Right ventricle myocardium inferior (tissue), 1 donor: ENCODE data around the gene BET1L. TPM values are rescaled to one million over a fixed set of nuclear protein-coding genes. Genes with fewer than 3 reads are reported as not detected.
"Not testable (repeated sequence)": the region's sequence is repeated elsewhere in the genome, so short reads cannot be mapped to it uniquely, and the experiment has no call there.

ENCODE experiments used
- ATAC-seq: fragments of 200-7000 bp; cut with Tn5 transposase; one replicate; pipeline ENCODE4 v1.9.1; 2020; ENCODE audit warnings: mild to moderate bottlenecking, moderate library complexity
- DNase-seq: peaks from one replicate; pipeline ENCODE4 v3.0.0; 2021; ENCODE audit errors: missing footprints
- intact Hi-C: fragments of 100-400 bp; cut with DNase I; formaldehyde crosslinking; loops from one replicate; pipeline ENCODE4 v1.11.0; 2022
- long read RNA-seq: library from polyadenylated mRNA; unstranded; transcript quantifications from one replicate; pipeline ENCODE4 v2.0.0, GENCODE V29; 2021
- total RNA-seq: library from RNA; stranded (reverse); fragmentation: NEBNext Ultra II Directional; extraction: Animal tissue kit (Norgen Biotek cat#: 25700); gene quantifications from one replicate; pipeline ENCODE4 v1.2.1, GENCODE V29; 2021
- donor health status: DM: no; HTN: yes; CAD: no; lungs with severe emphysema.

BET1L gene, protein sequence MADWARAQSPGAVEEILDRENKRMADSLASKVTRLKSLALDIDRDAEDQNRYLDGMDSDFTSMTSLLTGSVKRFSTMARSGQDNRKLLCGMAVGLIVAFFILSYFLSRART
- 19.4 TPM for total RNA-seq
- long read RNA-seq, transcript BET1L-203 (4 exons, 2,819 nt) = major isoform, 15 of 28 reads
- long read RNA-seq, partial matches to known transcripts = 1 of 28 reads
- long read RNA-seq, other reads (novel, unspliced or antisense) = 10 of 28 reads

DNA sequence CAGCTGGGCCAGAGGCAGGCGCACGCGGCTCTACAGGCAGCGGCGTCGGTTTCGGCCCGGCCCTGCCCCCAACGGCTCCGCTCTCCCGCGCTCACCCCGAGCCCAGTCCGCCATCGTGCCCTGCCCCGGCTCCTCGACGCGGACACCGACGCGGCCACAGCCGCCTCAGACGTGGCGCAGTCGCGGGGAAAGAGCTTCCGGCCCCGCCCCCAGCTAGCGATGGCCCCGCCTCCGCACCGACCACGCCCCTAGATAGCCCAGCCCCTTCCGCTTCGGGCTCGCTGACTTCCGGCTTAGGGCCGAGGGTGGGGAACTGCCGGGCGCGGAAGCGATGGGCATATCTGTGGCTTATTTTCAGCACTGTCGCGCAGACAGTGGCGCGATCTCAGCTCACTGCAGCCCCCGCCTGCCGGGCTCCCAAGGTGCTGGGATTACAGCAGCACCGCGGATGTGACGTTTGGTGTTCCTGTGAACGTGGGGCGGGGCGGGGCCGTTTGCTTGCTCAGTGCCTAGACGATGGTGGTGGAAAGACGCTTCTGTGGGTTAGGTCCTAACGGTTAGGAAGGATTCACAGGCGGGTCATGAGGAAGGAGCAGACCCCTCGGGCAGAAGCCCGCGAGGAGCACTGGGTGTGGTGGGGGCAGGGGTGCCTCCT, at the start of gene BET1L, which contains the start of gene RIC8A:
TSS of gene BET1L (minus strand) at position 192 of the 655 bp plus-strand sequence. CDS start at position 114, 78 bp downstream.
TSS of gene RIC8A (plus strand) at position 501 of the 655 bp plus-strand sequence. CDS start 1,147 bp downstream, outside the sequence.
- peak; percentile 98 for DNase-seq
- intact Hi-C loops = loop anchor here (1.0 kb wide), 1 partner anchor 29 kb away; the partner anchor contains the start of genes PSMD13 and SIRT3
- ATAC-seq = peak; percentile 92

DNA sequence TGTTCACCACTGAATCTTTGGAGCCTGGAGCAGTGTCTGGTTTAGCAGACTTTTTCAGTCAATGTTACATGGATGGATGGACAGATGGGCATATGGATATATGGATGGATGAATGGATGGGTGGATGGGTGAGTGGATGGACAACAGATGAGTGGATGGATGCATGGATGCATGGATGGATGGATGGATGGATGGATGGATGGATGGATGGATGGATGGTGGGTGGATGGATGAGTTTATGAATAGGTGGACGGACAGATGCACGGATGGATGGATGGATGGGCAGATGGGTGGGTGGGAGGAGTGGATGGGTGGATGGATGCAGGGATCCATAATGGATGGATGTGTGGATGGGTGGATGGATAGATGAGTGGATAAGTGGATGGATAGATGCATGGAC, 48.6 kb upstream of the BET1L start:
- ATAC-seq (no peak), DNase-seq (no peak)
- intact Hi-C loops = no loop called here

DNA sequence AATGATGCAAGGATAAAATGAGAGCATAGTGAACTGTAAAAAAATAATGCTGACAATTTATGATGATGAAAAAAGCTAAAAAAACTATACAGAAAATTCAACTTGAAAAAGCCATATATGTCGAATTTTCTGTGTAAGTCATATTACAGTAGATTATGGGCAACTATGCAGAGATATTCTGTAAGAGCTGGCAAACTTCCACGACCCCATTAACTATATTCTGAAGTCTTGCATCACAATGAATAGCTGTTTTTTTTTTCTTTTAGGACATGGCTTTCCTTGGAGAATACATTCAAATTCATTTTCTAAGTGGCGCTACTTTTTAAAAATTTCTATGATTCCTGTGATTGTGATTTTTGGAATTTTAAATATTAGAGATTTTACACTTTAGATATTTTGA, 48.0 kb upstream of the BET1L start:
- ATAC-seq (no peak), DNase-seq (no peak)
- intact Hi-C loops = no loop called here

DNA sequence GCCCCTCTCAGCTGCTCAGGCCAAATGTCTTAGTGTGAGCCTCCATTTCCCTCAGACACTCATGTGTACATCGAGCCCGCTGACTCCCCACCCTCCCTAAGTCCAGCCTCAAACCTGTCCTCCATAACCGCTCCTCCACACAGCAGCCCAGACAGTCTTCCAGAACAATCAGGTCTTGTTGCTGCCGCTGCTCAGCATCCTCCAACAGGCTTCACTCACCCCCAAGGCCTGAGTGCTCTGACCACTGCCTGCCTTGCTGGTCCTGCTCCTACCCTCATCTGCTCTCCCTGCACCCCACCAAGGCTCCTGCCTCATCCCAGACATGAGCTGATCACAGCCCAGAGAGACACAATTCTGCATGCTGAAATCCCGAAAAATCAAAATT, 46.7 kb upstream of the BET1L start:
- intact Hi-C loops = no loop called here
- no peak for ATAC-seq
- DNase-seq = no peak

DNA sequence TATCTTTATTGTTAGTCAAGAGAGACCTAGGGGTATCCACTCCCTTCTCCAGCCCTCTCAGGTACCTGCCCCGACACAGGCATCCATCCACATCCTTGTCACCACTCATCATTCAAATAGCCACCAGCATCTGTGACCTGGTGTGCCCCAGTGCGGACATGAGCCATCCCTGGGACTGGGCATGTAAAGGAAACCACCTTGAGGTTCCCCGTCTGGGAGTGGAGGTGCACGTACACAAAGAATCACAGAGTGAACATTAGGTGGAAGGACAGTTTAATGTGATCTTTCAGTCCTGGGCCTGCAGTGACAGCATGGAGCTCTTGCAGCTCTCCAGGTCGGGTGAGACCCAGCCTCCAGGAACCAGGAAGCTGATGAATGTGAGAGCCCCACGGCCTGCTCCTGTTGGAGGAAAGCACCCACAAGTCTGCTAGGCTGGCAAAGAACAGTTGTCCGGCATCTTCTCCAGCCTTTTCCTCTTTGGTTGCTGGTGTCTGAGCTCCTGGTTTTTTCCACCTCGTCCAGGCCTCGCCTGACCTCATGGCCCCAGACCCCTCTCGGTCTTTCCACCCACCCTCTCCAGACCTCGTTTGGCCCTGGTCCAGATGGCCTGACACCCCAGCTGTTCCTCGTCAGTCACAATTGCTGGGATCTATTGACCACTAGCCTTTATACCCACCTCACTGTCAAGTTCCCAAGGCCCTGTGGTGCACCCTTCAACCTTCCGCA, 46.1 kb upstream of the BET1L start:
- no peak for ATAC-seq
- intact Hi-C loops = no loop called here

DNA sequence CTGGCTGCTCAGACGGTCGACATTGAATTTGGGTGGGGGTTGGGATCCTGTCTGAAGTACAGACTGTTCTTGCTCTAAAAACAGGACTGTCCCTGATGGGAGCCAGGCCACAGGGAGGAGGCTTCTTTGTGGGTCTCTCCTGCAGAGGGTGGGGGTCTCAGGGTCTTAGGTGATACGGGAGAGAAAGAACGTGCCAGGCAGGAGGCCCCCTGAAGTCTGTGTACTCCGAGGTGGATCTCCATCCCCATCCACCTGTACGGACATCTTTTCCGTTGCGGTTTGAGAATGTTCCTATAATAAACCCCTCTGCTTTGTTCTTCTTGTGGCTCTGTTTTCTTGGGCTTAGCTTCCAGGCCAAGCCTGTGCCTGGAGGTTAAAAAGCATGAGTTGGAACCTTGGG, 45.5 kb upstream of the BET1L start:
- no peak for DNase-seq
- intact Hi-C loops = no loop called here
- ATAC-seq = no peak

More for the DNA sequence above, 46.1 kb upstream of the BET1L start:
- no peak for DNase-seq

DNA sequence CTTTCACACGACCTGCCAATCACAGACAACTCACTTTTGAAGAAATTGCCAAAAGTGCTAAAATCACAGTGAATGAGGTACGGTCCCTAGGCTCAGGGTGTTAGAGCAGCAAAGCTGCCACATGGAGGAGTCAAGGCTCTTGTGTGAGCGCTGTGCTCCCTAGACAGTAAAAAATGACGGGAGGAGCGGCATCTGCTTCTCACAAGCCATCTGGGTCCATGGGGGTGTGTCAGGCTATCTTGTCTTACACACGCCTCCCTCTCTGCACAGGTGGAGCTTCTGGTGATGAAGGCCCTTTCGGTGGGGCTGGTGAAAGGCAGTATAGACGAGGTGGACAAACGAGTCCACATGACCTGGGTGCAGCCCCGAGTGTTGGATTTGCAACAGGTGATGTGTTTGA, 44.4 kb upstream of the BET1L start:
- intact Hi-C loops = no loop called here
- ATAC-seq (no peak), DNase-seq (no peak)

DNA sequence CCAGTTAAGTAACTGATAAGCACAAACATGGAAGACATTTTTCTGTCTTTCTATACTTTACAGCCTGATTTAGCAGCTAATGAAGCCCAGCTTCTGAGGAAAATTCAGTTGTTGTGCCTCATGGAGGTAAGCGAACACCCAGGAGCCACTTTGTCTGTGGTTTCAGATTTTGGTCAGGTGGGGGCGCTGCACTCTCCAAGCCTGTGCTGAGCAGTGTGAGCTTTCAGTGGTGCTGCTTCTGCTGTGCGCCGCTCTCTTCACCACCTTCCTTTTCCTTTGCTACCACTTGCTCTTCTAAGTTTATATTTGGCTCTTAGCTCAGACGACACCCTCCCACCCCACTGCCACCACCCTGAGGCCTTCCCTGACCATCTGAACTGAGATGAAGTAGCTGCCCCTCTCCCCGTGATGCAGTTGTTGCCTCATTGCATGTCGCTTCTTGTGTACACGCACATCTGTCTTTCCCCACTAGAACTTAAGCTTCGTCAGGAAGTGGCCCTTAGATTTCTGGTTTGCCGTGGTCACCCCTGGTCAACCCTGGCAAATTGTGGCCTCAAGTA, 43.6 kb upstream of the BET1L start:
- intact Hi-C loops = no loop called here
- ATAC-seq (peak; percentile 53), DNase-seq (no peak)

DNA sequence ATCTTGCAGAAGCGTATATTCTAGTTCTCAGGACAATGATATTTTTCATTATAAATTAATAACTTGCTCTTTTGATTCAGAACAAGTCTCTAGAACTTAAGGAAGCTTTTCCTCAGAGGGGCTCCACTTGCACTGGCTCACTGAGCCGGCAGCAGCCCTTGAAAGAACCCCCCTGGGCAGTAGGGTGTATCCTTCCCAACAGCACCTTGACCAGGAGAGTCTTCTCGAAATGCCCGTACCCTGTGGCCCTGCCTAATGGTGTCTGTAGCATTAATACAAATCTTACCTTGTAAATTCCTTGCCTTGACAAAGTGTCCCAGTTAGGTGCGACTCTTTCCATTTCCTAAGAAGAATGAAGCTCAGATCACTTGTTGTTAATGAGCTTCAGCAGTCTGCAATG, 43.1 kb upstream of the BET1L start:
- intact Hi-C loops = no loop called here
- ATAC-seq = no peak
- no peak for DNase-seq

DNA sequence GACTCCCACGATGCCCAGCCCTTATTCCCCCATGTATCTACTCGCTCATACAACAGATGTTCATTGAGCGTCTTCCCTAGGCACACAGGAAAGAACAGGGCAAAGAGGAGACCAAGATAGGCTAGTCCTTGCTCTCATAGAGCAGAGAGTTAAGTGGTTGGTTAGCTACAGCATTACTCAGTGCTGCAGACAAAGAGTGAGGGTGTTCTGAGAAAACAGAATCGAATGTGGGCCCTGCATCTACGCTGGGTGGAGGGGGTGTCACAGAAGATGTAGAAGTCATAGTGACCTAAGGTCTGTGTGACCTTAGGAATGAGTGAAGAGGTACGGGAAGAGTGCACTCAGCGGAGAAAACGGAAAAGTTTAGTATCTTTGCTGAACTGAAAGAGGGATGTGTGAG, 41.9 kb upstream of the BET1L start:
- no peak for ATAC-seq
- intact Hi-C loops = no loop called here

DNA sequence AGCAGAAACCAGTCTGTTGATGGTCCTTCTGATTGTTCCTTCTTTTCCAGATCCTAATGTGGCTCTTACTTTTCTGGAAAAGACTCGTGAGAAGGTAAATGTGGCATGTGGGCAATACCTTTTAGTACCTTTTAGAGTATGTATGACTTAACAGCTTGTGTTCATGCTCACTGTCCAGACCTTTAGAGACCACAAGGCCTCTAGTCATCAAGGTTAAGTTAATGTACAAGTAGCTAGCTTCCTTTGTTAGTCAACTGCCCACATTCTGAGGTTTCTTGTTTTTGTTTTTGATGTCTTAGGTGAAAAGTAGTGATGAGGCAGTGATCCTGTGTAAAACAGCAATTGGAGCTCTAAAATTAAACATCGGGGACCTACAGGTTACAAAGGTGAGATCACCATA, 37.2 kb upstream of the BET1L start:
- intact Hi-C loops = no loop called here
- DNase-seq = no peak
- no peak for ATAC-seq

More for the DNA sequence above, 41.9 kb upstream of the BET1L start:
- DNase-seq = no peak

DNA sequence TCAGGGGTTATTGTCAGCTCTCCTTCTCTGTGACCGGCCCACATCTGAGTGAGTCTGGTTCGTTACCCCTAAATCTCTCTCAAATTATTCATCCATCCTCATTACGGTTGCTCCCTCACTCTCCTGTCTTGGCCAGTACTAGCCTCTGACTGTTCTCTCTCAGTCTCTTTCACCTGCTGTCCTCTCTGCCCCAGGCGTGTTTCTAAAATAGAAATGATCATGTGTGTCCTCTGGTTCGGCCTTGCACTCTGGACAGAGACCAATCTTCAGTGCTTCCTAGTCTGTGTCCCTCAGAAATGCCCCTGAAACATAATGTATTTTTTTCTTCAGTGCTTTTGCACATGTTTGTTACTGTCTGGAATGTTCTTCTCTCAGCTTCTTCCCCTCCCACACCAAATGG, 34.4 kb upstream of the BET1L start:
- intact Hi-C loops = no loop called here
- DNase-seq (no peak), ATAC-seq (peak; percentile 76)

DNA sequence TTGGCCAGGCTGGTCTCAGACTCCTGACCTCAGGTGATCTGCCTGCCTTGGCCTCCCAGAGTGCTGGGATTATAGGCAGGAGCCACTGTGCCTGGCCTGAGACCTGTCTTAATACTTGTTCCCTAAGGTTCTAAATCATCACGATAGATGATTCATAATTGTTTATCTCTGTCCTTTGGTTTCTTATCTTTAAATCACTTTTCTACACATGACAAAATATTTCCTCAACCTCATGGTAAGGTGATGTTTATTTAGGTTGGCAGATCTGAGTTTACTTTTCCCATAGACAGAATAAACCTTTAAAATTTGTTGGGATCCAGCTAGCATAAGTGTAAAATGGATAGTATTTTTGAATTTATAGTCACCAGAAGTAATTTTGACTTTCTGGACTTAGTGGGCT, 33.1 kb upstream of the BET1L start:
- intact Hi-C loops = no loop called here
- no peak for DNase-seq

DNA sequence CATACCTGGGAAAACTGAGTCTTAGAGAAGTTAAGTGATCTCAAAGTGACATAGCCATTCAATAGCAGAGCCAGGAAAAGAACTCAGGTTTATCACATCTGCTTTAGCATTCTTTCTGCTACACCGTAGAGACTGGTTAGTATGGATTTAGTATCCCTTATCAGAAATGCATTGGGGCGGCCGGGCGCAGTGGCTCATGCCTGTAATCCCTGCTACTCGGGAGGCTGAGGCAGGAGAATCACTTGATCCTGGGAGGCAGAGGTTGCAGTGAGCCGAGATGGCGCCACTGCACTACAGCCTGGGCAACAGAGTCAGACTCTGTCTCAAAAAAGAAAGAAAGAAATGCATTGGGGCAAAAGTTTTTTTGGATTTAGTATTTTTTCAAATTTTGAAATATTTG, 31.1 kb upstream of the BET1L start:
- ATAC-seq, DNase-seq: not testable (repeated sequence)
- intact Hi-C loops = loop anchor here (5.0 kb wide), 1 partner anchor 119 kb away; no protein-coding TSS in a partner anchor

More for the DNA sequence above, 33.1 kb upstream of the BET1L start:
- no peak for ATAC-seq

DNA sequence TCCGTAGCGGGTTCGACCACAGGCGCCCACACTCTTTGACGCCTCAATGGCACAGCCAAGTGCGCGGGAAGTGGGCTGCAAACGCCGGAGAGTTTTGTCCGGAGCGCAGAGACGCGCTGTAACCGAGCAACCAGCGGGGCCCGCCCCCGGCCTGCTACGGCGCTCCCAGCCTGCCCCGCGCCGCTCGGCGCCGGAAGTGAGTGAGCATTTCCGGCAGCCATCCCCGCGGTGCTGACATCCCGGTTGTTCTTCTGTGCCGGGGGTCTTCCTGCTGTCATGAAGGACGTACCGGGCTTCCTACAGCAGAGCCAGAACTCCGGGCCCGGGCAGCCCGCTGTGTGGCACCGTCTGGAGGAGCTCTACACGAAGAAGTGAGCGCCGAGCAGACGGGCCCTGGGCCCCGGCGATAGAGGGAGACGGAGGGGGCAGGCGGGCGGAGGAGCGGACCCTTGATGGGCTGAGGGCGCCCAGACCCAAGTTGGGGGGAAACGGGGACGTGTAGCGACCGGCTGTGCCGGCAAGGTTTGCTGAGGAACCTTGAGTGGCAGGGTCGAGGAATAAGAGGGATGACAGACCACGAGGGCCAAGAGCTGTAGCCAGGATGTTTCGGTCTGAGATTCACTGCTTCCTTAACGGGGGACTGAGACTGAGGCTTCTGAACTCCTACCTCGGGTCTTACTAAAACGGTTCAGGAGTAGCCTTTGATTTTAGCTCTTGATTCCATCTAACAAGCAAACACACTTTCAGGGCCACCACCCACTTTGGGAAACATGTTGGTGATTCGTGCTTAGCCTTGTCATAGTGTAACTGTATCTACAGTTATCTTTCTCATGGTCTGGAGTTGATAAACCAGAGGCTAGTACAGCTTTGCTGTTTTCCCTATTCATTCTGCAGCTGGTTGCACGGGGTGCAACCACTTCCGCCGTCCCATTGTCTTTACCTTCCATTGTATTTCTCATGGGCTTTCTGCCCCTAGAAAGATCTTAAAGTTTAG, 29.9 kb upstream of the BET1L start, which contains the start of gene PSMD13:
TSS of gene PSMD13 (plus strand) at position 203 of the 994 bp plus-strand sequence. CDS start at position 277, 74 bp downstream.
- DNase-seq (peak; percentile 94), ATAC-seq (peak; percentile 91)
- intact Hi-C loops = loop anchor here (1.0 to 5.0 kb wide), 2 partner anchors 30 to 120 kb away; partner anchors contain the start of genes BET1L and RIC8A

DNA sequence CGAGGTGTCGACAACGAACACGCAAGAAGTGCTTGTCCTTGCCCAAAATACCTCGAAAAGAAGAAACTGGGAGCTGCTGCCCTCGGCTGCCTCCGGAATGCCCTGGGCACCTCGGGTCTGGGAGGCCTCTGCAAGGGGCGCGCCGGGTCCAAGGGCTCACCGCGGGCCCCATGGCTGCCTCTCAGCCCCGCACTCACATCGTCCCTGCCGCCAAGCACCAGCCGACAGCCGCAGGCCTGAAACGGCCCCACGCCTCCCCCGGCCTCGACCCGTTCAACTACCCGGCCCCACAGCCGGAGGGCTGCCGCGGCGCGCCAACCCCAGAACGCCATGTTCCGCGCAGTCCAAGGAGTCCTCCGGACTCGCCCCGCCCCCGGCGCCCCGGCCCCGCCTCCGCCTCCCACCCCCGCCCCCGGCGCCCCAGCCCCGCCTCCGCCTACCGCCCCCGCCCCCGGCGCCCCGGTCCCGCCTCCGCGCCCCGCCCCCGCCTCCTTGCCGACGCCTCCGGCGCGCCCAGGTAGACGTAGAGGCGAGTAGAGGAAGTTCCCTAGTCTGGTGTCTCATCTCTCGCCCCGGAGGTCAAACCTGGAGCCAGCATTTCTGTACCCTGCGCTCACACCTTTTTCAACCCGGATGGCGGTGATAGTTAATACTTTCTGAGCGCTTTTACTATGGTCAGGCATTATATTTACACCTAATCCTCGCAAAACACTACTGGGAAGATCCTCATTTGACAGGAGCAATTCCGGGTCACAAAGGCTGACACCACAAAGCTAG, 29.0 kb upstream of the BET1L start, which contains the start of gene SIRT3:
TSS of gene SIRT3 (minus strand) at position 346 of the 777 bp plus-strand sequence. CDS start at position 332, 14 bp downstream.
- DNase-seq (peak; percentile 93), ATAC-seq (peak; percentile 88)
- intact Hi-C loops = loop anchor here (1.0 to 5.0 kb wide), 2 partner anchors 29 to 121 kb away; partner anchors contain the start of genes BET1L and RIC8A

DNA sequence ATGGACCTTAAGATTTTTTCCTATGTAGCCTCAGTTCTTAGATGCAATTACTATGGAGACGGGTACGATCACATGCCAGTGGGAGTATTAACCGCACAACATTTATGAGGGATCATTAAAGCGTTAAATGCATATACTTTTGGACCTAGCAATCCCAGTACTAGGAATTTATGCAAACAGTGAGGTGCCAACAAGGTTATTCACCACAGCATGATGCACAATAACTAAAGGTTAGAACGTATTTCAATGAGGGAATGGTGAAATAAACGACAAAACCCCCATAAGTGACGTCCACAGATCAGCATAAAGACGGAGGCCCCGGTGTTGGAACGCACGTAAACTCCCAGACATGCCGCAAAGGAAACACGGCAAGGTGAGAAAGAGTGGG, 28.4 kb upstream of the BET1L start:
- DNase-seq (no peak), ATAC-seq (no peak)
- intact Hi-C loops = loop anchor here (5.0 kb wide), 1 partner anchor 122 kb away; no protein-coding TSS in a partner anchor
